ENCODE data around the gene ANKS1B.

DNA sequence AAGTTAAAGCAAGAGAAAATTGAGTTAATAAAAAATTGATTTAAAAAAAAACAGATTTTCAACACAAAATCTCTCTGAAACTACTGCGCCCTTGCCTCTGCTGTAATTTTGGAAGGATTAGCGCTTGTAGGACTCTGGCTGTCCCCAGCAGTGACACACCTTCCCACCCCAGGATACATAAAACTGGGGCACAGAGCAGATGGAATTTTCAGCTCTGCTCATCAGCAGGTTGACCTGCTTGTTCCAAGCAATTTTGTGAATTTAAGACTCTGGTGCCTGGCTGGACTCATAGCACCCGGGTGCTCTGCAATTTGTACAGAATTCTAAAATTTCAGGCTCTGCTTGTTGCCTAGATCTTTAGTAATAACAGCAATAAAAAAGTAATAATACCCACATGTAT lies 595.0 kb downstream of the ANKS1B start:
- TF ChIP-seq, protein P1, sequence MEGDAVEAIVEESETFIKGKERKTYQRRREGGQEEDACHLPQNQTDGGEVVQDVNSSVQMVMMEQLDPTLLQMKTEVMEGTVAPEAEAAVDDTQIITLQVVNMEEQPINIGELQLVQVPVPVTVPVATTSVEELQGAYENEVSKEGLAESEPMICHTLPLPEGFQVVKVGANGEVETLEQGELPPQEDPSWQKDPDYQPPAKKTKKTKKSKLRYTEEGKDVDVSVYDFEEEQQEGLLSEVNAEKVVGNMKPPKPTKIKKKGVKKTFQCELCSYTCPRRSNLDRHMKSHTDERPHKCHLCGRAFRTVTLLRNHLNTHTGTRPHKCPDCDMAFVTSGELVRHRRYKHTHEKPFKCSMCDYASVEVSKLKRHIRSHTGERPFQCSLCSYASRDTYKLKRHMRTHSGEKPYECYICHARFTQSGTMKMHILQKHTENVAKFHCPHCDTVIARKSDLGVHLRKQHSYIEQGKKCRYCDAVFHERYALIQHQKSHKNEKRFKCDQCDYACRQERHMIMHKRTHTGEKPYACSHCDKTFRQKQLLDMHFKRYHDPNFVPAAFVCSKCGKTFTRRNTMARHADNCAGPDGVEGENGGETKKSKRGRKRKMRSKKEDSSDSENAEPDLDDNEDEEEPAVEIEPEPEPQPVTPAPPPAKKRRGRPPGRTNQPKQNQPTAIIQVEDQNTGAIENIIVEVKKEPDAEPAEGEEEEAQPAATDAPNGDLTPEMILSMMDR (IDR thresholded peaks at IDR 0.05) = no peak
- TF ChIP-seq POLR2AphosphoS5 (IDR thresholded peaks at IDR 0.05; ENCODE audit: low read depth, low read length) (no peak), SIN3A (IDR thresholded peaks at IDR 0.05; ENCODE audit: borderline replicate concordance, insufficient read depth, low read depth, low read length) (no peak)
- TF ChIP-seq, protein P2, sequence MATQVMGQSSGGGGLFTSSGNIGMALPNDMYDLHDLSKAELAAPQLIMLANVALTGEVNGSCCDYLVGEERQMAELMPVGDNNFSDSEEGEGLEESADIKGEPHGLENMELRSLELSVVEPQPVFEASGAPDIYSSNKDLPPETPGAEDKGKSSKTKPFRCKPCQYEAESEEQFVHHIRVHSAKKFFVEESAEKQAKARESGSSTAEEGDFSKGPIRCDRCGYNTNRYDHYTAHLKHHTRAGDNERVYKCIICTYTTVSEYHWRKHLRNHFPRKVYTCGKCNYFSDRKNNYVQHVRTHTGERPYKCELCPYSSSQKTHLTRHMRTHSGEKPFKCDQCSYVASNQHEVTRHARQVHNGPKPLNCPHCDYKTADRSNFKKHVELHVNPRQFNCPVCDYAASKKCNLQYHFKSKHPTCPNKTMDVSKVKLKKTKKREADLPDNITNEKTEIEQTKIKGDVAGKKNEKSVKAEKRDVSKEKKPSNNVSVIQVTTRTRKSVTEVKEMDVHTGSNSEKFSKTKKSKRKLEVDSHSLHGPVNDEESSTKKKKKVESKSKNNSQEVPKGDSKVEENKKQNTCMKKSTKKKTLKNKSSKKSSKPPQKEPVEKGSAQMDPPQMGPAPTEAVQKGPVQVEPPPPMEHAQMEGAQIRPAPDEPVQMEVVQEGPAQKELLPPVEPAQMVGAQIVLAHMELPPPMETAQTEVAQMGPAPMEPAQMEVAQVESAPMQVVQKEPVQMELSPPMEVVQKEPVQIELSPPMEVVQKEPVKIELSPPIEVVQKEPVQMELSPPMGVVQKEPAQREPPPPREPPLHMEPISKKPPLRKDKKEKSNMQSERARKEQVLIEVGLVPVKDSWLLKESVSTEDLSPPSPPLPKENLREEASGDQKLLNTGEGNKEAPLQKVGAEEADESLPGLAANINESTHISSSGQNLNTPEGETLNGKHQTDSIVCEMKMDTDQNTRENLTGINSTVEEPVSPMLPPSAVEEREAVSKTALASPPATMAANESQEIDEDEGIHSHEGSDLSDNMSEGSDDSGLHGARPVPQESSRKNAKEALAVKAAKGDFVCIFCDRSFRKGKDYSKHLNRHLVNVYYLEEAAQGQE (IDR thresholded peaks at IDR 0.05; ENCODE audit: insufficient read depth in 1 of 2, low read depth in 2 of 2, low read length in 1 of 2) = no peak
